SJSA1 (cell line): Measurements from ENCODE around the gene OR4F6. TPM values are rescaled to one million over a fixed set of nuclear protein-coding genes. Genes with fewer than 3 reads are reported as not detected.
A peak's percentile ranks its signal among the peaks of the same experiment; 100 is the strongest.

Experiments
- DNase-seq, 2 experiments: peaks; one replicate each; pipeline ENCODE4 v3.0.0-alpha.2; 2015 to 2020; ENCODE audit warnings: low spot score in 2 of 2, low read depth in 1 of 2
- H3K27ac ChIP-seq: fragments of 250-450 bp; sonication (Bioruptor Pico); 2 replicates; pipeline ENCODE4 v1.5.1; 2020; ENCODE audit warnings: mild to moderate bottlenecking, moderate library complexity
- H3K27me3 ChIP-seq: fragments of 250-450 bp; sonication (Bioruptor Pico); replicated peaks from 2 replicates; pipeline ENCODE4 v1.5.1; 2020; ENCODE audit warnings: mild to moderate bottlenecking, moderate library complexity
- H3K36me3 ChIP-seq: fragments of 250-450 bp; sonication (Bioruptor Pico); 2 replicates; pipeline ENCODE4 v1.5.1; 2020; ENCODE audit warnings: mild to moderate bottlenecking
- H3K4me1 ChIP-seq: fragments of 250-450 bp; sonication (Bioruptor Pico); replicated peaks from 2 replicates; pipeline ENCODE4 v1.6.1; 2021; ENCODE audit warnings: mild to moderate bottlenecking
- H3K4me3 ChIP-seq: fragments of 250-450 bp; sonication (Bioruptor Pico); 2 replicates; pipeline ENCODE4 v1.5.1; 2020; ENCODE audit warnings: mild to moderate bottlenecking
- H3K9me3 ChIP-seq: fragments of 250-450 bp; sonication (Bioruptor Pico); replicated peaks from 2 replicates; pipeline ENCODE4 v1.5.1; 2020; ENCODE audit warnings: mild to moderate bottlenecking
- total RNA-seq: library from RNA; depleted of rRNA; stranded (reverse); fragments of >200 nt; shearing (Covaris generic); gene quantifications from 2 replicates; pipeline ENCODE4 v1.2.3, GENCODE V29; 2014; rRNA removed

Gene OR4F6
- total RNA-seq, 1 experiment from 2014 or later, result not detected

DNA sequence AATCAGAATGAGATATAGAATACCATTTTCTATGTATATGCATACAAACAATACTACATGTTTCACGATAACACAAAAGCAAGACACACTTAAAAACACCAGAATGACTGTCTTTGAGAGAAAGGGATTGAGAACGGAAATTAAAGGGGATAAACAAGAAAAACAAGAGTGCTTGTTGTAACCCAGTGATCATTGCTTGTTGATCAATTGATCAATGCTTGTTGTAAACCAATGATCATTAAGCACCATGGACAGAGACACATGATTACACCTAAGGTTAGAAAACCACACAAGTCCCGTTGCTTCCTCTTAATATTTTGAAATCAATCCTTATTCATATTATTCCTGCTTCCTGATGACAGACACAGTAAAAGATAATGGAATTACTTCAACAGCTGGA lies 7.6 kb downstream of the OR4F6 start:
- H3K9me3 ChIP-seq, result no peaks in the 10 kb centered on the region

DNA sequence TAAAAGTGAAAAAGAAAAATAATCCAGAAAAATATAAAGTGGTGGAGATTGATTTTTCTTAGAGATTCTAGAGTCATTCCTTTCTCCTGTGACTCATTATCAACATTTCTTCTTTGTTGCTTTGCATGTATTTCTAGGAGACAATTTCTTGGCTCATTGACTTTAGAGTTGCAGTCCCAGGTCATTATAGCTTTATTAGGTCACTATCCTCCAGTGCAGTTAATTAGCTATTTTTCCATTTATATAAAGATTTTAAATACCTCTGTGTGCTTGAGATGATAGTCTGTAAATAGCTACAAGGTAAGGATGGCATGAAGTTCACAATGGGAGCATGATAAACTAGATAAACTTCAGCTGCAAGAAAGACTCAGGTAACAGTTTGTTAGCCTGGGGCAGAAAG lies 8.6 kb downstream of the OR4F6 start, which contains the start of gene OR4F15:
Gene OR4F15 (plus strand): TSS at position 301 of the 400 bp plus-strand sequence. CDS start 5,985 bp downstream, outside the sequence.
- no peak within 1 kb of the TSS for H3K27ac ChIP-seq
- H3K36me3 ChIP-seq, result peaks cover 5% of the 10 kb centered on the region
- H3K4me1 ChIP-seq, result peaks cover 29% of the 10 kb centered on the region
- no peaks in the 10 kb centered on the region for H3K27me3 ChIP-seq
- H3K9me3 ChIP-seq, result no peaks in the 10 kb centered on the region
- DNase-seq, result no peak
- H3K4me3 ChIP-seq, result no peak within 1 kb of the TSS

More for the DNA sequence above, 7.6 kb downstream of the OR4F6 start:
- no peak for DNase-seq
- H3K27me3 ChIP-seq, result no peaks in the 10 kb centered on the region
- no peak overlapping the region for H3K4me3 ChIP-seq
- H3K4me1 ChIP-seq, result peaks cover 31% of the 10 kb centered on the region
- H3K36me3 ChIP-seq, result peaks cover under 1% of the 10 kb centered on the region
- H3K27ac ChIP-seq, result no peak overlapping the region

DNA sequence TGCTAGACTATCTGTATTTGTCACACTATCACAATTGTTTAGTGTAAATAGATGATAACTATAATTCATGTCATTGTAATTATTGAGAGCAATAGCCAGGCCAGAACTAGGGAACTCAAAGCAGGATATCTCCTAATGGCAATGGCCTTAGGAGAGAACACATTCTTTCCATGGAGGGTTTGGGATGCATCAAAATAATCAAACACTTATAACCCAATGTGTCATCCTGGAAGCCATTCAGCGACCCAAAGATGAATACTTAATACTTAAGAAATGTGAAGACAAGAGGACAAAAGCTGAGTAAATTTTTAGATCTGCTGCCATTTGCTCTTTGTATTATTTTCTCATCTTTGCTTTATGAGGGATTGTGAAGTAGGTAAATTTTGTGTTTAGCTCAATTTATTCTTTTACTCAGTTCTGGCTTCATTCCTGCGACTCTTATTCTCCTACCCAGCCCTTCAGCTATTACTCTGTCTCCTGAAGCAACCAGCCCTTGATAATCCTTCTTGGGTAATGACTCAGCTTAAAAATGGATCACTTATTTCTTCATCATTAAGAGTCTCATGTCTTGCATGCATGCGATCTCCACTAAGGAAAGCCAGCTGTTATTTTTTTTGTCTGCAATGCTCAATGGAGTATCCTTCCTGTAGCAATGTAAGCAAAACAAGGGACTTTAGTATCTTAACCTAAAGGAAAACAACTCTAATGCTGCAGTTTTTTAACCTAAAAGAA lies 10.7 kb downstream of the OR4F6 start:
- peak in 1 of 2 experiments; percentile 22 for DNase-seq
- Histone ChIP-seq H3K4me3 (no peak overlapping the region), H3K27ac (peak overlapping the region; percentile 6; the same call in 1 of the 2 replicates), H3K4me1 (peaks cover 9% of the 10 kb centered on the region), H3K27me3 (no peaks in the 10 kb centered on the region), H3K36me3 (peaks cover 9% of the 10 kb centered on the region), H3K9me3 (no peaks in the 10 kb centered on the region)

DNA sequence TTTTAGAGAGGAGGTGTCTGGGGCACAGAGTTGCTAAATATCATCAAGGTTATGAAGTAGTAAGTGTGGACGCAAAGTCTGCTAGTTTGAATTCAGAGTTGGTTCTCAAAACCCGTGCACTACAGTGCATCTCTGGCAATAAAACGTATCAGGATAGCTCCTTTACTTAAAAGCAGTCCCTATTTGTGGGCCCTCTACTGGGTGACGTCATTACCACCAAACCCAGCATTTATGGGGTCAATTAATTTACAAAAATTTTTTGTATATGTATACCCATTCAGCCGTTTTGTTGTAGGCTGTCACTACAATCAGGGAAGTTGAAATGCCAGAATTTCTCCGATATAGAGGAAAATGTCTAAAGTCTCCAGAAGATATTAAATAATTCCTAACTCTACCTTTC lies 17.5 kb downstream of the OR4F6 start:
- H3K27me3 ChIP-seq, result no peaks in the 10 kb centered on the region
- H3K36me3 ChIP-seq, result peaks cover 9% of the 10 kb centered on the region
- no peak for DNase-seq
- no peak overlapping the region for H3K27ac ChIP-seq
- peaks cover 15% of the 10 kb centered on the region for H3K4me1 ChIP-seq
- H3K9me3 ChIP-seq, result peaks cover 4% of the 10 kb centered on the region; the same call in 1 of the 2 replicates
- H3K4me3 ChIP-seq, result no peak overlapping the region

DNA sequence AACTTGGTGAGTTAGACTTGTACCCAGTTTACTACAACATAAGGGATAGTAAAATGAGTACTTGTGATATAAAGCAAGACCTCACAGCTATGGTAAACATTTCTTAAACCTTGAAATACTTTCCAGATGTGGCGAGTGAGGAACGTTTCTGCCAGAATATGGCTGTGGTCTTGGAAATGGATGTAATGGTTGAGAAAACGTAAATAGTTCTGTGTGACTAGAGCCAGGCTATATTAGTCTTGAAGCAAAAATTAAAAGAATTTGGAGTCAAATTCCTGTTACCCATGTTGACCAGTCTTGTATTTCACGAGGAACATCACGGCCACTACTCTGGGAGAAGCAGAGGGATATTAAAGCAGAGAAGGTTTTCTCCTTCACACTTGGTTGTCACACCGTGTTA lies 23.9 kb downstream of the OR4F6 start:
- no peaks in the 10 kb centered on the region; the same call in 1 of the 2 replicates for H3K36me3 ChIP-seq
- H3K27me3 ChIP-seq, result no peaks in the 10 kb centered on the region
- H3K27ac ChIP-seq, result peak overlapping the region; percentile 55
- H3K4me1 ChIP-seq, result peaks cover 30% of the 10 kb centered on the region
- H3K4me3 ChIP-seq, result no peak overlapping the region
- H3K9me3 ChIP-seq, result peaks cover 4% of the 10 kb centered on the region; the same call in 1 of the 2 replicates
- DNase-seq, result peak in 1 of 2 experiments; percentile 78

DNA sequence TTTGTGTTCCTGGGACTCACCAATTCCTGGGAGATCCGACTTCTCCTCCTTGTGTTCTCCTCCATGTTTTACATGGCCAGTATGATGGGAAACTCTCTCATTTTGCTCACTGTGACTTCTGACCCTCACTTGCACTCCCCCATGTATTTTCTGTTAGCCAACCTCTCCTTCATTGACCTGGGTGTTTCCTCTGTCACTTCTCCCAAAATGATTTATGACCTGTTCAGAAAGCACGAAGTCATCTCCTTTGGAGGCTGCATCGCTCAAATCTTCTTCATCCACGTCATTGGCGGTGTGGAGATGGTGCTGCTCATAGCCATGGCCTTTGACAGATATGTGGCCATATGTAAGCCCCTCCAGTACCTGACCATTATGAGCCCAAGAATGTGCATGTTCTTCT lies 25.5 kb downstream of the OR4F6 start:
- Histone ChIP-seq H3K4me1 (peaks cover 21% of the 10 kb centered on the region), H3K9me3 (peaks cover 4% of the 10 kb centered on the region; the same call in 1 of the 2 replicates), H3K36me3 (no peaks in the 10 kb centered on the region; the same call in 1 of the 2 replicates), H3K4me3 (no peak overlapping the region), H3K27ac (no peak overlapping the region), H3K27me3 (no peaks in the 10 kb centered on the region)
- DNase-seq, result no peak

DNA sequence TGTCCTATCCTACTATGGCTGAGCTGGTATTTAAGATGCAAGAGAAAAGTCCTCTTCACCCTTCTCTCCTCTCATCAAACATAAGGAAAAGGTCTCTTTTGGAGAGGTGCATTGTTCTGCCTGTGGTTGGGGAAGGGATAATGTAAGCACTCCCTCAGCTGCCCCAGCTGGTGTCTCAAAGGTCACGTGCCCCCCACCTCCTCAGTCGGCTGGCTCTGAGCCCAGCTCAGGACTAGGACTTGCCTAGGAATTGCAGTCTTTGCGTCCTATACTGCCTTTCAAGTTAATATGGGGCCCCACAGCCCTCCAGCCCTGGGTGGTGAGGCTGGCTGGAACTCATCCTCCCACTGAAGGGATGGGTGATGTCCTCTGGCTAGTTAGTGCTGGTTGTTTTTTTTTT lies 38.3 kb downstream of the OR4F6 start:
- H3K4me1 ChIP-seq, result no peaks in the 10 kb centered on the region
- no peak overlapping the region for H3K4me3 ChIP-seq
- no peaks in the 10 kb centered on the region for H3K9me3 ChIP-seq
- DNase-seq, result no peak
- no peaks in the 10 kb centered on the region for H3K27me3 ChIP-seq
- H3K27ac ChIP-seq, result no peak overlapping the region
- no peaks in the 10 kb centered on the region for H3K36me3 ChIP-seq

DNA sequence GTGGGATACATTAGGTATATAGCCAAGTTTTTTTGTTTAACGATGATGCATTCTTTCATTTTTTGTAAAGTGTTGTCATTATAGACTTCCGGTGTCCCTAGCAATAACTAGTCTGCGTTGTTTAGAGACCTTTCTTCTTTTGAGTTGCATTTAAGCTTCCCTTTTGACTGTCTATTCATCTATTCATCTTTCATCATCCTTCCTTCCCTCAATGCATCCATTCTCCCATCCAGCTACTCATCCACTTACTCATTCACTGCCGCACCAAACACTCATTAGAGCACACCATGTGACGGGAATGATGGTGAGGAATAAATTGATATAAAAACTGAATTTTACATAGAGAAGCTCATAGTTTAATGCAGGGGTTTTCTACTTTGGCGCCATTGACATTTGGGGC lies 41.6 kb downstream of the OR4F6 start:
- Histone ChIP-seq H3K4me1 (no peaks in the 10 kb centered on the region), H3K27me3 (no peaks in the 10 kb centered on the region), H3K36me3 (no peaks in the 10 kb centered on the region), H3K9me3 (no peaks in the 10 kb centered on the region), H3K27ac (no peak overlapping the region), H3K4me3 (no peak overlapping the region)
- DNase-seq, result no peak

DNA sequence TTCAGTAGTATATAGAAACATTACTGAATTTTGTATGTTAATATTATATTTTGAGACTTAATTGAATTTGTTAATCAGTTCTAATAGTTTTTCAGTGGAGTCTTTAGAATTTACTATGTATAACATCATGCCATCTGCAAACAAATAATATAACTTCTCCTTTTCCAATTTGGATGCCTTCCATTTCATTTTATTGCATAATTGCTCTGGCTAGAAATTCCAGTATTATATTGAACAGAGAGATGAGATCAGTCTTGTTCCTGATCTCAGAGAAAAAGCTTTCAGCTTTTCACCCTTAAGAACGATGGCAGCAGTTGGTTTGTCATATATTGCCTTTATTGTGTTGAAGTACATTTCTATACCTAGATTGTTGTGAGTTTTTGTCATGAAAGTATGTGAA lies 49.0 kb downstream of the OR4F6 start:
- Histone ChIP-seq H3K27ac (no peak overlapping the region), H3K36me3 (no peaks in the 10 kb centered on the region), H3K27me3 (no peaks in the 10 kb centered on the region), H3K4me3 (no peak overlapping the region), H3K9me3 (no peaks in the 10 kb centered on the region), H3K4me1 (no peaks in the 10 kb centered on the region)
- no peak for DNase-seq

Other genes with a start within 250 kb of the OR4F6 start
- 45.7 and 50.5 TPM in 2 replicates for gene TM2D3, start 151.1 kb upstream of the OR4F6 start, total RNA-seq
- gene TARS3, start 79.0 kb upstream of the OR4F6 start, total RNA-seq, result 20.7 and 30.2 TPM in 2 replicates
- 0.03 and 0.66 TPM in 2 replicates for gene OR4F15, start 8.7 kb downstream of the OR4F6 start, total RNA-seq